Stimulated activated CD4-positive, alpha-beta T cell treated with anti-CD3 and anti-CD28 coated beads, Interleukin-15, amount 100 ng/mL, for 1 hour (primary cell): Measurements from ENCODE around the gene SPON1.
"Not testable (repeated sequence)": the region's sequence is repeated elsewhere in the genome, so short reads cannot be mapped to it uniquely, and the experiment has no call there.

Experiments
- DNase-seq, 2 donors: peaks; one replicate each; pipeline ENCODE4 v3.0.0-alpha.2; 2020; ENCODE audit warnings: low read depth in 1 of 2, low spot score in 1 of 2

The SPON1 gene

DNA sequence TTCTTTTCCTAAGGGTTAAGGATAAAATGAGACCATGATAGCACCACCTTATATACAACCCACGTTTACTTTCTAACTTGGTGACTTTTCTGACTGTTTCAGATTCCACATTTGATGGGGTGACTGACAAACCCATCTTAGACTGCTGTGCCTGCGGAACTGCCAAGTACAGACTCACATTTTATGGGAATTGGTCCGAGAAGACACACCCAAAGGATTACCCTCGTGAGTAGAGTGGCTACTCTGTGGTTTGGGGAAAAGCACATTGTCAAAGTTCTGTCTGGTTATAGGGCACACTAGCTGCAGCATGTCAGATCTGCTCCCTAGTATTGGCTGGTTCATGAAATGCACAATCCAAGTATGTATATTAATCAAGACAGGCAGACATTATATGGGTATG is 117.3 kb downstream of the SPON1 start:
- DNase-seq: no peak

DNA sequence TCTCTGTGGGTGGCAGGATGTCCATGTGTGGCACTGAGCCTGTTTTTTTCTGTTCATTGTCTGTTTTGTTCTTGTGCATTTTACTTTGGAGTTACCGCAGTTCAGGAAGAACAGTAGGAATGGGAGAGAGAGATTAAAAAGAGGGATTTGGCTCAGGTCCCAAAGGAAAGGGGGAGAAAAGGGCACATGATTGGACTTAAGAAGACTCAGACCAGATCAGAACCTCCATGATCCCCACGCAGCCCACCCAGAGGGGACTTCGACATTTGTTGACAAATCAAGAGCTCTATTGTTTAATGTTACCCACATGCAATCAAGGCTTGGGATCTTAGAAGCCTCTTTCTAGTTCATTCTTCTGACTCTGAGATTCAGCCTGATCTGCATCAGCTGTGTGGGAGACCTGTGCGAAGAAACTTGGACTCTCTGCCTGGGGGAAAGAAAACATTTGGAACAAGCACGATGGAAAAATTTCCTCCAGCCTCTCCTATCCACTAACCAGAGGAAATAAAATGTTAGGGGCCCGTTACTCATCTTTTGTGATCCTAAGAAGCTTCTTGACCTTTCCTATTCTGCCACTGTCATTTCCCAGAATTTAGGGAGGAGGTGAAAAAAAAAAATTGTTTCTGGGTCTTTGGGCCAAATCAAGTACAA is 119.2 kb downstream of the SPON1 start:
- no peak for DNase-seq

DNA sequence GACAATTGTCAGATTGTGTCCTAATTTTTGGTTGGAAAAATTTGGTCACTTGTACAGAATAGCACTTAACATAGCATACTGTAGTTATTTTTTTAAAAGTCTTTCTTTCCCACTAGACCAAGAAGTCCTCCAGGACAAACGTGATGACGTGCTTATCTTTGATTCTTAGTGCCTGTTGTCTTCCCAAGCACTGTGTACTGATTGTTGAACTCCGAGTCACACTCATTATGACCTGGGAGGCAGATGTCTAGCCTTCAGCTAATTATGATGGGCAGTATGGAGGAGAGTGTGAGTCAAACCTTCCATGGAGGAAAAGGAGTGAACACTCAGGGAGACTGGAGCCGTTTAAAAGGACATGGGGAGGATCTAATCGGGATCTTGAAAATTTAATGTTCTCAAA is 119.8 kb downstream of the SPON1 start:
- DNase-seq: no peak

DNA sequence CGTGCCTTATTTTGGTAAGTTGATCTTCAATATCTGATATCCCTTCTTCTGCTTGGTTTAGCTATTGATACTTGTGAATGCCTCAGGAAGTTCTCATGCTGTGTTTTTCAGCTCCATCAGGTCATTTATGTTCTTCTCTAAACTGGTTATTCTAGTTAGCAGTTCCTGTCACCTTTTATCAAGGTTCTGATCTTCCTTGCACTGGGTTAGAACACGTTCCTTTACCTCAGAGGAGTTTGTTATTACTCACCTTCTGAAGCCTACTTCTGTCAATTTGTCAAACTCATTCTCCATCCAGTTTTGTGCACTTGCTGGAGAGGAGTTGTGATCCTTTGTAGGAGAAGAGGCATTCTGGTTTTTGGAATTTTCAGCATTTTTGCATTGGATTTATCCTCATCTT is 126.3 kb downstream of the SPON1 start:
- DNase-seq: not testable (repeated sequence)

DNA sequence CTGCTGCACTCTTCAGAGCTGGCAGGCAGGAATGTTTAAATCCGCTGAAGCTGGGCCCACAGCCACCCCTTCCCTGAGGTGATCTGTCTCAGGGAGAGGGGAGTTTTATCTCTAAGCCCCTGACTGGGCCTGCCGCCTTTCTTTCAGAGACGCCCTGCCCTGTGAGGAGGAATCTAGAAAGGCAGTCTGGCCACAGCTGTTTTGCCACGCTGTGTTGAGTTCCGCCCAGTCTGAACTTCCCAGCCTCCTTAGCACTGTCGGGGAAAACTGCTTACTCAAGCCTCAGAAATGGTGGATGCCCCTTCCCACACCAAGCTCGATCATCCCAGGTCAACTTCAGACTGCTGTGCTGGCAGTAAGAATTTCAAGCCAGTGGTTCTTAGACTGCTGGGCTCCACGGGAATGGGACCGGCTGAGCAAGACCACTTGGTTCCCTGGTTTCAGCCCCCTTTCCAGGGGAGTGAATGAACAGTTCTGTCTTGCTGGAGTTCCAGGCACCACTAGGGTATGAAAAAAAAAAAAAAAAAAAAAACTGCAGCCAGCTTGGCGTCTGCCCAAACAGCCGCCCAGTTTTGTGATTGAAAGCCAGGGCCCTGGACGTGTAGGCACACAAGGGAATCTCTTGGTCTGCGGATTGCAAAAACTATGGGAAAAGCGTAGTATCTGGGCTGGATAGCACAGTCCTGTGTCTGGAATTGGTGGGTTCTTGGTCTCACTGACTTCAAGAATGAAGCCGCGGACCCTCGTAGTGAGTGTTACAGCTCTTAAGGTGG is 127.4 kb downstream of the SPON1 start:
- DNase-seq: no peak

DNA sequence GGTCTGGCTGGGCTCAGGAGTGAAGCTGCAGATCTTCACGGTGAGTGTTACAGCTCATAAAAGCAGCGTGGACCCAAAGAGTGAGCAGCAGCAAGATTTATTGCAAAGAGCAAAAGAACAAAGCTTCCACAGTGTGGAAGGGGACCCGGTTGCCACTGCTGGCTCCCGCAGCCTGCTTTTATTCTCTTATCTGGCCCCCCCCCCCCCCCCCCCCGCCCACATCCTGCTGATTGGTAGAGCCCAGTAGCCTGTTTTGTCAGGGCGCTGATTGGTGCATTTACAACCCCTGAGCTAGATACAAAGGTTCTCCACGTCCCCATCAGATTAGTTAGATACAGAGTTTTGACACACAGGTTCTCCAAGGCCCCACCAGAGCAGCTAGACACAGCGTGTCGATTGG is 128.1 kb downstream of the SPON1 start:
- not testable (repeated sequence) for DNase-seq

DNA sequence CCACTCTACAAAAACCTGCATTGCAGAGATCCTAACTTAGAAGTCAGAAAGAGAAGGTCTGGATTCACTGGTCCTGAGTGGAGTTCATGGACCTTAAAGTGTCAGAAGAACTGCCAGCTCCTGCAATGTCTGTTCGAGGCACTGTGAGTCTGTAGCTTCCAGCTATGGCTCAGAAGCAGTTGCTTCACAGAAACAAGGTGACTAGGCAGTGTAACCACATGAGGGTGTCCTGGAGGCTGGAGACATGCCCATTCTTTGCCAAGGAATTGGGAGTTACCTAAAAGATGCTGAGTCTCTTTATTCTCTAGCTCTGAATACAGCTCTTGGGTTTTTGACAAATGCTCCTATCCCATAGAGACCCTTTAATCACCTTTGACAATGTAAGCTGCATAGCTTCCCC is 130.5 kb downstream of the SPON1 start:
- no peak for DNase-seq

DNA sequence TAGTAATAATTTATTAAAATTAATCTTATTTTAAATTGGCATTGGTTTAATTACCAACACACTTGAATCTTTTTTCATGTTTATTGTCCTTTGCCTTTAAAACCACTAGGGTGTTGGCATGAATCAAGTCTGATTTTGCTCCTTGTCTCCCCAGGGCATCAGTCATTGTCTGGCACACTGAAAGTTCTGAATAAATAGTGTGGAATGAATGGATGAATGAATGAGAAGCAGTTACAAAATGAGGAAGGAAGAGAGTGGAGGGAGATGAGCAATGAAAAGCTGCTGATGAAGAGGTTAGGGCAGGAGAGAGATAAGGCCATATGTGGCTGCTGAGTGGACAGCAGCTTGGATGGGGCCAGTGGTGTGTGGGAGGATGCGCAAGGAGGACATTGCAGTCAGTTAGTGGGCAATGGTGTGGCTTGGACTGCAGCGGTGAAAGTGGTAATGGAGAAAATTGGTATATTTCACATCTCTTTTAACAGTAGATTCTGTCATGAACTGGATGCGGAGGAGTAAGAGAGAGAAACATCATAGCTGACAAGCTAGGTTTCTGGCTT is 132.0 kb downstream of the SPON1 start:
- DNase-seq: no peak

DNA sequence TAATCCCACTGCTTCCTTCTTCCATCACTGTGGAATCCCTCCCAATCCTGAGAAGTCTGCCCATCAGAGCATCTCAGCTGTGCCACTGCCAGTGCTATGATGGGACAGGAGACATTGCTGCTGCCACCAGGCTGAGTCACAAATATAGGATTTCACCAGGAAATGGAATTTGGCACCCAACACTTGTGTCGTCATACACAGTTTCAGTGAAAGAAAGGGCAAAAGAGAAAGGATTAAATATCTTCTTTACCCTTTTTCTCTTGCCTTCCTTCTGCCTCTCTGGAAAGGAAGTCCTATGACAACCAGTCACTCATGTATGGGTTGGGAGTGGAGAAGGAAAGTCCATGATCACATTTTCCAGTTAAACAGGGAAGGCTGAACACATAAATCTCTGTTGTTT is 133.4 kb downstream of the SPON1 start:
- DNase-seq: no peak

DNA sequence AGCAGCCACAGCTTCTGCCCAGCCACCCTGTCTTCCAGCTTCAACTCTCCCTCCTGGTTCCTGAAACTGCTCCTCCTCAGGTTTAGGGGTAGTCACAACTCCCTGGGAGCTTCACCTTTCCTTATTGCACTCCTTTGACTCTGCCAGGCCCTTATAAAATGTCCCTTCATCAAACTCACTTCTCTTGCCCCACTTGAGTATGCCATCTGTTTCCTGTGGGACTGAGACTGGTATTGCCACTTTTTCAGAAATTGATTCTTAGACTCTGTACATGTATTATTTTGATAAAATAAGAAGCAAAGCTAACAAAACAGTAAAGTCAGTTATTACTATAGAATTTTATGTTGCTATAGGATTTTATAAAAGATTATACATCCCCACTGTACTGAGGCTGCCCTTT is 134.1 kb downstream of the SPON1 start:
- DNase-seq: no peak

DNA sequence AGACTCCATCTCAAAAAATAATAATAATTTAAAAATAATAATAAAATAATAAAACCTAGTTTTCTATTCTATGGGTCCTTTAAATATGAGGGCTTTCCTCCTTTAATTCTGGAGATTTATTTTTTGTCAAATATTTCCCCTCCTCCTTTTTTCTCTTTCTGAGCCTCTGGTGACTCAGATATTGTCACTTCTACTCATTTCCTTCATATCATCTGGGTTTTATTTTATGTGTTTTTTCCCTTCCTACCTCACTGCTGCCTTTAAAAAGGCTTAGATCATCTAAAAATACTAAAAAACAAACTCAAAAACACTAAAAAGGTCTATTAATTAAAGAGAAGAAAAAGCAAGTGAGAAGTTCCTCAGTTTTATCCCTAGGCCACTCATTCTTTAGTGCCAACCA is 138.9 kb downstream of the SPON1 start:
- no peak for DNase-seq

DNA sequence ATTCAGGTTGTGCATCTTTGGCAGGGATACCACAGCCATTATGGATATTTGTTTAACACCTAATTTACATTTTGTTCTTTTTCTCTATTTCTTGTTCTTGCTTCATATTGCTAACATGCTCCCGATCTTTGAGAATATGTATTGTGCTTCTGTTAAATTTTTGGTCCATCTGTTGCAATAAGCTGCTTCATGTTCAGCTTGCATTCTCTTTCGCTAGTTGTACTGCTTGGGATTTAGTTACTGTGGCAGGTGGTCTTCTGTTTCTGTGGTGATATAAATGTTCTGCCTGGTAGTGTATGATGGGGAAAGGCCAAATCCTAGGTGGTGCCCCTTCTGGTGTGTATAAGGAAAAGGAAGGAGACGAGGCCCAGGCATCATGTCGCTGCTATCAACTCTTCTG is 140.2 kb downstream of the SPON1 start:
- DNase-seq: no peak

DNA sequence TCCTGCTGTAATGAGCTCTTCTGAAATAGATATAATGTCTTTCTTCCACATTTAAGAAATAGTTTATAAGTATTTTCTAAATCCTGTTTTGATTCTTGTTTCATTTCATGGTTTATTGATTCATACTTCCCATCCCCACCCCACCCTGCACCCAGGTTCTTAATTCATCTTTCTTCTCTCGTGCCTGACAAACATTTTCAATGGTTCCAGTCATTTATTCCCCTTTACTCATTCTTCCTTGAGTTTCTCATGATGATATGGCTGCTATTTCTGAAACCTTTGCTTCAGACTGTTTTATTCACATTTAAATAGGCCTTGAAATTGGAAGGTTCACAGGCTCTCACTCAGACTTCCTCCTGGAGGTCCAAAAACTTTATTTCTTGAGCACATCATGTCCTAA is 142.9 kb downstream of the SPON1 start:
- no peak for DNase-seq

DNA sequence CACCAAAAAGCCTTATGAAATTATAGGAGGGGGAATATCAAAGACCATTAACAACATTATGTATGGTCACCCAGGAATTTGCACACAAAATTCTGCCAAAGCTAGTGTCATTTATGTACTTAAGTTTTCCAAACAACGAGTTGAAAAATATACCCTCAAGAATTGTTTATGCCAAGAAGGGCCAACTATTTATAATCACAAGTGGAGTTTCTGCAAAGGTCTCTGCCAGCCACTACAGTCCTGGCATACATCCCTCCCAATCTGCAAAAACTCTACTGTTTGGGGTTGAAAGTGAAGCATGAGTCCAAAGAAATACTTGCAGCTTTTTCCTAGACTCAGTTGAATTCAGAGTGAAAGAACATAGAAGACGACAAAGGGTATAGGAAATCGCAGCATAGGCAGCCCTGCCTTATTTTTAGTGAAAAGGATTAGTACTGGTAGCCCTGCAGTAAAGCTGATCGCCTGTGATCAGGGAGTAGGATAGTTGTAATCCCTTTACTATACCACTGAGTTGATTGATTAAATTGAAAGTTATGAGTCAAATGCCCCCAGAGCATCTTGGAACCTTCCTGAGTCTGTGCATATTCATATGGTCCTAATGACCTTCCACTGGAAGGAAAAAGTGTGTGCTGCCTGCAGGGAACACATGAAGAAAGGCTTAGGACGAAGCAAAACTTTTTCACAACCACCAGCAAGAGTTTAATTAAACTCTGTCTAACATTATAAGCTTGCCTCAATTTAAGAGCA is 144.0 kb downstream of the SPON1 start:
- DNase-seq: no peak

DNA sequence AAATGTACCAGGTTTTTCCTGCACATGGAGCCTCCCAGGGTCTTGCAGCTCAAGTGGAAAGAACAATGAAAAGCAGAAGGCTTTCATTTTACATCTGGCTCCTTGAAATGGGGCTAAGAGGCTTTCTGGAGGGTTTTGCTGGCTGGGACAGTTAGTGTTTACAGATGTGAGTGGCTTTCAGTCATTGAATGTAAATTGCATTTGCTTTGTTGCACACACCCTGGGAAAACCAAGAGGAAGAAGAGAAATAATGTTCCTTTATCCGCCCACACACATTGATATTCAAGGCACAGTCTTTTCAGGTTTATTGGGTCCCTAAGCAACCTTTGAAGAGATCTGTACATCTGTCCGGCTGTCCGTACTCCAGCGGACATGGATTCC is 144.5 kb downstream of the SPON1 start:
- no peak for DNase-seq

DNA sequence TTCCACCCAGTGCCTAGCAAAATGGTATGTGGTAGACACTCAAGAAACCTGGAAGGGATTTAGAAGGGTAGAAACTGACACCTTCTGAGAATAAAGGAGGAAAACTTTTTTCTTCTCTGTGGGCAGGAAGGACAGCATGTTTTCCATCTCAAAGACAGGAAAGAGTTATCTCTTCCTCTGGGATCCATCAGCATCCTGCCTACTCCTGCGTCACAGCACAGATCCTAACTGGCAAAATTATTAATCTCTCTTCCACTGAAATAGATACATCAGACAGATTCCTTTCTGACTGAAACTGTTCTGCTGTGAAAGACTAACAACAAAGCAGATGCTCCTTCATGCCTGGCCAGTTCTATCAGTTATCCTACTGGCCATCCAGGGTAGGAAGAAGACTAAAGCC is 147.2 kb downstream of the SPON1 start:
- DNase-seq: no peak

DNA sequence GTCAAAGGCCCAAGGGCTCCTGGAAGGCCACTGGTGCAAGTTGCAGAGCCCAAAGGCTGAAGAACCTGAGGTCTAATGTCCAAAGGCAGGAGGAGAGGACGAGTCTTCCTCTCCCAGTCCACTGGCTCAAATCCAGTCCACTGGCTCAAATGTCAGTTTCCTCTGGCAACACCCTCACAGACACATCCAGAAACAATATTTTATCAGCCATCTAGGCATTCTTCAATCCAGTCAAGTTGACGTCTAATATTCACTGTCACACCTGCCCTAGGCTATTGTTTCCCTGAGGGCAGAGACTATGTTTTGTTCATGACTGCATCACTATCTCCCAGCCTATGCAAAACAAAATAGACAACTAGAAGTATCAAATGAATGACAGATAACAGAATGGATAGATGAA is 148.1 kb downstream of the SPON1 start:
- no peak for DNase-seq

DNA sequence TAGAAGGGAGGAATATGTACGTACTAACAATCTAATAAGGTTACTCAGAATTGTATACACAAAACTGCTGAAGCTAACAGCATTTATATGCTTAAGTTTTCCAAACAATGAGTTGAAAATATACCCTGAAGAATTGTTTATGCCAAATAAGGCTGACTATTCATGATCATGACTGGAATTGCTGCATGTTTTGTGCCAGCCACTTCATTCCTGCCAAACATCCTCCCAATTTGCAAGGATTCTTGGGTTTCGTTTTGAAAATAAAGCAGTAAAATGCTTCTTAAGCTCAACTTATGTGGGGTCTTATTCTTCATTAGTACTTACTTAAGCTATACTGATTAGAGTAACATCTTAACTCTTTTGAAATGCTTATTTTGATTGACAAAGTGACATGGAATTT is 149.0 kb downstream of the SPON1 start:
- DNase-seq: no peak

DNA sequence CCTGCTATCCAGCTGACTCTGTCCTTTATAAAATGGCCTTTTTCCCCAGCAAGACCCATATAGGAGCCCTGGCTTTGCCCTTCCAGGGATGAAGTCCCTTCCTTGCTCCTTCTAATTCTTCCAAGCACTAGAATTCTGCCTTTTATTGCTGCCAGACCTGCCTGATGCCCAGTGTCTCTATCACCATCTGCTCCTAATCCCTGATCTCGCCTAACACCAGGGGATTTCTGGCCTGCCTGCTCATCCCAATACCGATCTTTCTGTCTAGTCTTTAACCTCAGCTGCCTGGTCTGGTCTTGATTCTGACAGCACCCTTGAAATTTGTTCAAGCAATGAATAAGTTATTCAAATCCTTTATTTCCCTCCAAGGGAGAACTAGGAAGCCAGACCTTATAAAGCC is 150.2 kb downstream of the SPON1 start:
- no peak for DNase-seq

DNA sequence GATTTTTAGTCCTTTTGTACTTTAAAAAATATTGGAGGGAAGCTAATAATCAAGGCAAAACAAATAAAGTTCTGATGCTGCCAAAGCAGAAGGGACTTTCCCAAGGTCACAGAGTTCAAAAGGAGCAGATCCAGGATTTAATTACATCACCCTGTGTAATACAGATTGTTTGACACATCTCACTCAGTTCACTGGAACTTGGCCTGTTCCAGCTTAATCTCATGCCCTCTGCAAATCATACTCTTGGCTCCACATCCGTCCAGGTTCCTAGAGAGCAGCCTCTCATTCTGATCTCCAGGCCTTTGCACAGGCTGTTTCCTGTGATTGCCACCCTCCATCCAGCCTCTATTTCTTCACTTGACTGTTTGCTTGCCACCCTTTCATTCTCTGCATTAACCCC is 151.7 kb downstream of the SPON1 start:
- DNase-seq: no peak

DNA sequence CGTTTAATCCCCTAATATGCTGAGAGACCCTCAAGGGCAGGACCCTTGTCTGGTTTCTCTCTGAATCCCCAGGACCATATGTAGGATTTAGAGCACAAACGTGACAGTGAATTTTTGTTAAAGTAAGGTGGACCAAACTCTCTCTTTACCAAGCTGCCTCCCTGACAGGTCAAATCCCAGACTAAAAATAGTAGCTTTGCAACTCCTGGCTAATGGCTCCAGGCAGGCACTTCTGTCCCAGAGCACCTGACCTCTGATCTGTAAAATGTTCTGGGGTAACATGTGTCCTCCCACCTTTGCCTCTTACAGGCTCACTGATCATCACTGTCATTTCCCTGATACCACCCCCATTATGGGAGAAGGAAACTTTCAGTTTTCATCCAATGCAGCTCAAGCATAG is 152.3 kb downstream of the SPON1 start:
- DNase-seq: no peak

DNA sequence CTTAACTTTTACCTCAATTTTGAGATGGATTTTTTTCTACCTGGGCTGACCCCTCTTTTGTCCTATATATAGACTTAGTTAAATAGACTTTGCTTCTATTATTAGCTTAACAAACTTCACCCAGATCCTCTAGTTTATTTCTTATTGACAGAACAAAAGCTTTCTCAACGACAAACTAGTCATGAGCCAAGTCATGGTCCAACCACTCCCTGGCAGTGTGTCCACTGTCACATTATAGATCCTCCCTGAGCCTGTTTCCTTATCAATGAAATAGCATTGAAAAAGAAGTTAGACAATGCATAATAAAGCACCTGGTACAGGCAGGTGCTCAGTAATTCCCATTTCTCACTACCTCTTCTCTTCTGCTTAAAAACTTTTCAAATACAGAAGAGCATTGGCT is 155.1 kb downstream of the SPON1 start:
- DNase-seq: no peak
